WTC11 (cell line): ENCODE measurements around the gene CCNB2. TPM values are rescaled to one million over a fixed set of nuclear protein-coding genes. Genes with fewer than 3 reads are reported as not detected.
A peak's percentile ranks its signal among the peaks of the same experiment; 100 is the strongest.

Source experiments
- ATAC-seq: fragments of 200-7000 bp; cut with Tn5 transposase; 2 replicates; pipeline ENCODE4 v1.10.0; 2021; ENCODE audit warnings: mild to moderate bottlenecking, moderate library complexity
- CTCF ChIA-PET: fragments of 300-600 bp; sonication (Branson Sonifier 250); formaldehyde crosslinking; loops from one replicate; lab custom pipeline; 2021; ENCODE audit warnings: antibody characterized with exemption; lab: Charles Lee
- POLR2A ChIA-PET: fragments of 350-600 bp; sonication (Branson Sonifier 250); formaldehyde crosslinking; loops from one replicate; lab custom pipeline; 2021; ENCODE audit warnings: antibody characterized with exemption; lab: Charles Lee
- DNase-seq: peaks from one replicate; pipeline ENCODE4 v3.0.0; 2021; ENCODE audit warnings: low spot score
- H3K27ac Mint-ChIP-seq: 2 replicates; pipeline ENCODE4 v1.8.0; 2021; ENCODE audit warnings: mixed read lengths
- H3K27me3 Mint-ChIP-seq: 2 replicates; pipeline ENCODE4 v1.8.0; 2021; ENCODE audit warnings: low read depth, mild to moderate bottlenecking, moderate library complexity, mixed read lengths
- H3K36me3 Mint-ChIP-seq: 2 replicates; pipeline ENCODE4 v1.8.0; 2021; ENCODE audit warnings: mixed read lengths
- H3K4me1 Mint-ChIP-seq: 2 replicates; pipeline ENCODE4 v1.8.0; 2022; ENCODE audit warnings: mixed read lengths
- H3K4me3 Mint-ChIP-seq: 2 replicates; pipeline ENCODE4 v1.8.0; 2021; ENCODE audit warnings: mild to moderate bottlenecking, moderate library complexity, mixed read lengths
- H3K9me3 Mint-ChIP-seq: 2 replicates; pipeline ENCODE4 v1.8.0; 2021; ENCODE audit warnings: mixed read lengths
- AR ChIP-seq: fragments of 250-450 bp; sonication (Bioruptor Pico); IDR thresholded peaks from 2 replicates; pipeline ENCODE4 v1.9.0; 2021; ENCODE audit warnings: mild to moderate bottlenecking
- CREB1 ChIP-seq: sonication (generic); formaldehyde crosslinking; IDR thresholded peaks from 2 replicates; pipeline ENCODE4 v1.8.0; 2023; ENCODE audit warnings: mild to moderate bottlenecking, missing genetic modification reagents
- CREM ChIP-seq: sonication (generic); formaldehyde crosslinking; IDR thresholded peaks from 2 replicates; pipeline ENCODE4 v1.8.1; 2022; ENCODE audit warnings: mild to moderate bottlenecking, missing genetic modification reagents, moderate library complexity
- GABPB1 ChIP-seq: sonication (generic); formaldehyde crosslinking; IDR thresholded peaks from 2 replicates; pipeline ENCODE4 v1.8.1; 2023; ENCODE audit warnings: mild to moderate bottlenecking, missing genetic modification reagents
- GRHL2 ChIP-seq: fragments of 250-450 bp; sonication (Bioruptor Pico); IDR thresholded peaks from 2 replicates; pipeline ENCODE4 v1.8.0; 2022; ENCODE audit warnings: mild to moderate bottlenecking, moderate library complexity; ENCODE audit not compliant: insufficient replicate concordance, severe bottlenecking
- JUN ChIP-seq: sonication (generic); formaldehyde crosslinking; IDR thresholded peaks from 2 replicates; pipeline ENCODE4 v1.8.0; 2023; ENCODE audit warnings: mild to moderate bottlenecking, missing genetic modification reagents
- NFE2L1 ChIP-seq: sonication (generic); formaldehyde crosslinking; IDR thresholded peaks from 2 replicates; pipeline ENCODE4 v1.8.1; 2023; ENCODE audit warnings: missing genetic modification reagents
- NFYB ChIP-seq: sonication (generic); formaldehyde crosslinking; conservative IDR thresholded peaks from 2 replicates; pipeline ENCODE4 v1.8.0; 2022; ENCODE audit warnings: low read depth, missing genetic modification reagents
- SOX15 ChIP-seq: fragments of 250-450 bp; sonication (Bioruptor Pico); IDR thresholded peaks from 2 replicates; pipeline ENCODE4 v1.9.0; 2021; ENCODE audit warnings: mild to moderate bottlenecking
- TP53 ChIP-seq: sonication (generic); formaldehyde crosslinking; IDR thresholded peaks from 2 replicates; pipeline ENCODE4 v1.8.1; 2023; ENCODE audit warnings: mild to moderate bottlenecking, missing genetic modification reagents
- USF1 ChIP-seq: sonication (generic); formaldehyde crosslinking; IDR thresholded peaks from 2 replicates; pipeline ENCODE4 v1.8.0; 2022; ENCODE audit warnings: mild to moderate bottlenecking, missing genetic modification reagents
- ZNF121 ChIP-seq: sonication (generic); formaldehyde crosslinking; IDR thresholded peaks from 2 replicates; pipeline ENCODE4 v1.8.0; 2023; ENCODE audit warnings: missing genetic modification reagents
- ZNF416 ChIP-seq: fragments of 250-450 bp; sonication (Bioruptor Pico); IDR thresholded peaks from 2 replicates; pipeline ENCODE4 v1.9.0; 2021; ENCODE audit warnings: mild to moderate bottlenecking, inconsistent platforms
- ZNF425 ChIP-seq: fragments of 250-450 bp; sonication (Bioruptor Pico); conservative IDR thresholded peaks from 2 replicates; pipeline ENCODE4 v1.9.0; 2021; ENCODE audit warnings: mild to moderate bottlenecking
- ZNF512 ChIP-seq: sonication (generic); formaldehyde crosslinking; IDR thresholded peaks from 2 replicates; pipeline ENCODE4 v1.8.1; 2022; ENCODE audit warnings: missing genetic modification reagents, borderline replicate concordance
- ZNF671 ChIP-seq: fragments of 250-450 bp; sonication (Bioruptor Pico); IDR thresholded peaks from 2 replicates; pipeline ENCODE4 v1.8.0; 2021; ENCODE audit warnings: mild to moderate bottlenecking
- total RNA-seq: library from RNA; stranded (reverse); gene quantifications from 3 replicates; pipeline ENCODE4 v1.2.3, GENCODE V29; 2021
- TF ChIP-seq, protein P1 (sequence below): fragments of 250-450 bp; sonication (Bioruptor Pico); IDR thresholded peaks from 2 replicates; pipeline ENCODE4 v1.8.0; 2021; ENCODE audit warnings: mild to moderate bottlenecking
- TF ChIP-seq, protein P2 (sequence below): sonication (generic); formaldehyde crosslinking; IDR thresholded peaks from 2 replicates; pipeline ENCODE4 v1.8.1; 2023; ENCODE audit warnings: mild to moderate bottlenecking, missing genetic modification reagents, moderate library complexity
- TF ChIP-seq, protein P3 (sequence below): fragments of 200-600 bp; IDR thresholded peaks from 2 replicates; pipeline ENCODE4 v1.8.0; 2022; ENCODE audit warnings: antibody characterized with exemption
- TF ChIP-seq, protein P4 (sequence below): sonication (generic); formaldehyde crosslinking; IDR thresholded peaks from 2 replicates; pipeline ENCODE4 v1.8.0; 2022; ENCODE audit warnings: mild to moderate bottlenecking, missing genetic modification reagents

CCNB2 gene
- total RNA-seq, 1 experiment from 2014 or later, result 93.3 TPM

DNA sequence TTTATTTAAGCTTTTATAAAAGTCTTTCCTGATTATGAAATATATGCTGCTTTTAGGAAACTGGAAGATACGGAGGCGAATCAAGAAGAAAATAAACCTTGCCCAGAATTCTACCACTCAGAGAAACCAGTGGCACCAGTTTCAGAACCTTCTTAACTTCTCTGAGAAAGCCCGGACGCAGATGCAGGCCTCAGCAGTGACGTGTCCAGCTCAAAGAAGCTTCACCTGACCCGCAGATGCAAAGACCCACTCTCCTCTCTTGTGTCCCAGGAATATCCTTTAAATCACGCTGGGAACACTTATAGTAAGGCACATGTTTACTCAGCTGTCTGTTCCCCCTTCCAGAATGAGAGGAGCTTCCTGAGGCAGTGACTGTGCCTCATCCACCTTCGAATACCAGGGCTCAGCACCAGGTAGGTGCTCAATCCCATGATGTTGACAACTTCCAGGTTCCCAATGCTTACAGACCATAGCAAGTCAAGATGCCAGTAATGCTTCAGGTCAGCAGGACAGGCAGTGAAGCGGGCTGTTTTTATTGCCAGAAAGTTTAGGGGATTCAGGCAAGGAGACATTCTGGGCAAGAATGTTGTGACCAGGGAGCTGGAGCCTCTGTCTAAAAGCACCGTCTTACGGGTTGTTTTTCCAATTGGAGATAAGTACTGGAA is 61.8 kb downstream of the CCNB2 start:
- Mint-ChIP-seq H3K36me3 (peaks cover 23% of the 10 kb centered on the region), H3K9me3 (peaks cover 4% of the 10 kb centered on the region), H3K27me3 (no peaks in the 10 kb centered on the region), H3K4me3 (no peak overlapping the region), H3K4me1 (peaks cover 19% of the 10 kb centered on the region), H3K27ac (peak overlapping the region; percentile 63)
- ChIA-PET CTCF (interaction anchor here (1.3 to 4.0 kb wide), 4 partner anchors 29 to 362 kb away, joined by 4 to 20 read pairs (median 5); no protein-coding TSS in a partner anchor), POLR2A (no interaction called here)
- TF ChIP-seq TP53 (CRISPR knock-in tag) (no peak), JUN (CRISPR knock-in tag) (no peak), ZNF425 (CRISPR knock-in tag) (no peak), NFE2L1 (CRISPR knock-in tag) (no peak), CREB1 (no peak), USF1 (CRISPR knock-in tag) (no peak), ZNF416 (CRISPR knock-in tag) (no peak), CREM (CRISPR knock-in tag) (no peak), GRHL2 (CRISPR knock-in tag) (no peak), ZNF671 (CRISPR knock-in tag) (no peak), NFYB (CRISPR knock-in tag) (no peak)
- TF ChIP-seq, protein P1, sequence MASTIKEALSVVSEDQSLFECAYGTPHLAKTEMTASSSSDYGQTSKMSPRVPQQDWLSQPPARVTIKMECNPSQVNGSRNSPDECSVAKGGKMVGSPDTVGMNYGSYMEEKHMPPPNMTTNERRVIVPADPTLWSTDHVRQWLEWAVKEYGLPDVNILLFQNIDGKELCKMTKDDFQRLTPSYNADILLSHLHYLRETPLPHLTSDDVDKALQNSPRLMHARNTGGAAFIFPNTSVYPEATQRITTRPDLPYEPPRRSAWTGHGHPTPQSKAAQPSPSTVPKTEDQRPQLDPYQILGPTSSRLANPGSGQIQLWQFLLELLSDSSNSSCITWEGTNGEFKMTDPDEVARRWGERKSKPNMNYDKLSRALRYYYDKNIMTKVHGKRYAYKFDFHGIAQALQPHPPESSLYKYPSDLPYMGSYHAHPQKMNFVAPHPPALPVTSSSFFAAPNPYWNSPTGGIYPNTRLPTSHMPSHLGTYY (CRISPR knock-in tag), result no peak
- TF ChIP-seq, protein P2, sequence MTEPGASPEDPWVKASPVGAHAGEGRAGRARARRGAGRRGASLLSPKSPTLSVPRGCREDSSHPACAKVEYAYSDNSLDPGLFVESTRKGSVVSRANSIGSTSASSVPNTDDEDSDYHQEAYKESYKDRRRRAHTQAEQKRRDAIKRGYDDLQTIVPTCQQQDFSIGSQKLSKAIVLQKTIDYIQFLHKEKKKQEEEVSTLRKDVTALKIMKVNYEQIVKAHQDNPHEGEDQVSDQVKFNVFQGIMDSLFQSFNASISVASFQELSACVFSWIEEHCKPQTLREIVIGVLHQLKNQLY (CRISPR knock-in tag), result no peak
- TF ChIP-seq, protein P3, sequence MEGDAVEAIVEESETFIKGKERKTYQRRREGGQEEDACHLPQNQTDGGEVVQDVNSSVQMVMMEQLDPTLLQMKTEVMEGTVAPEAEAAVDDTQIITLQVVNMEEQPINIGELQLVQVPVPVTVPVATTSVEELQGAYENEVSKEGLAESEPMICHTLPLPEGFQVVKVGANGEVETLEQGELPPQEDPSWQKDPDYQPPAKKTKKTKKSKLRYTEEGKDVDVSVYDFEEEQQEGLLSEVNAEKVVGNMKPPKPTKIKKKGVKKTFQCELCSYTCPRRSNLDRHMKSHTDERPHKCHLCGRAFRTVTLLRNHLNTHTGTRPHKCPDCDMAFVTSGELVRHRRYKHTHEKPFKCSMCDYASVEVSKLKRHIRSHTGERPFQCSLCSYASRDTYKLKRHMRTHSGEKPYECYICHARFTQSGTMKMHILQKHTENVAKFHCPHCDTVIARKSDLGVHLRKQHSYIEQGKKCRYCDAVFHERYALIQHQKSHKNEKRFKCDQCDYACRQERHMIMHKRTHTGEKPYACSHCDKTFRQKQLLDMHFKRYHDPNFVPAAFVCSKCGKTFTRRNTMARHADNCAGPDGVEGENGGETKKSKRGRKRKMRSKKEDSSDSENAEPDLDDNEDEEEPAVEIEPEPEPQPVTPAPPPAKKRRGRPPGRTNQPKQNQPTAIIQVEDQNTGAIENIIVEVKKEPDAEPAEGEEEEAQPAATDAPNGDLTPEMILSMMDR, result no peak
- DNase-seq, result no peak
- ATAC-seq, result no peak

- DNase-seq, result no peak
- CTCF ChIA-PET, result no interaction called here
- Mint-ChIP-seq H3K4me1 (peaks cover 19% of the 10 kb centered on the region), H3K9me3 (peaks cover 4% of the 10 kb centered on the region), H3K27ac (no peak overlapping the region)
- TF ChIP-seq ZNF512 (CRISPR knock-in tag) (no peak), SOX15 (CRISPR knock-in tag) (no peak), AR (CRISPR knock-in tag) (no peak), ZNF416 (CRISPR knock-in tag) (no peak), ZNF121 (CRISPR knock-in tag) (no peak), GABPB1 (CRISPR knock-in tag) (no peak)
- TF ChIP-seq, protein P4, sequence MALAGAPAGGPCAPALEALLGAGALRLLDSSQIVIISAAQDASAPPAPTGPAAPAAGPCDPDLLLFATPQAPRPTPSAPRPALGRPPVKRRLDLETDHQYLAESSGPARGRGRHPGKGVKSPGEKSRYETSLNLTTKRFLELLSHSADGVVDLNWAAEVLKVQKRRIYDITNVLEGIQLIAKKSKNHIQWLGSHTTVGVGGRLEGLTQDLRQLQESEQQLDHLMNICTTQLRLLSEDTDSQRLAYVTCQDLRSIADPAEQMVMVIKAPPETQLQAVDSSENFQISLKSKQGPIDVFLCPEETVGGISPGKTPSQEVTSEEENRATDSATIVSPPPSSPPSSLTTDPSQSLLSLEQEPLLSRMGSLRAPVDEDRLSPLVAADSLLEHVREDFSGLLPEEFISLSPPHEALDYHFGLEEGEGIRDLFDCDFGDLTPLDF (CRISPR knock-in tag), result no peak
- TF ChIP-seq, all 79 proteins: peak for 0
- Mint-ChIP-seq H3K27me3 (no peaks in the 10 kb centered on the region), H3K4me3 (no peak overlapping the region), H3K36me3 (peaks cover 32% of the 10 kb centered on the region)
- POLR2A ChIA-PET, result no interaction called here
- ATAC-seq, result no peak
These were observed 63.6 kb downstream of the CCNB2 start for GRCh38 chr15:59168536-59168935.
